ENCODE measurements around the gene EEF1AKMT4. TPM values are rescaled to one million over a fixed set of nuclear protein-coding genes. Genes with fewer than 3 reads are reported as not detected.

EEF1AKMT4 gene
- total and polyA plus RNA-seq, 4 donors = 2.1 to 13.9 (median 10.8) TPM

GRCh38 chr3:184283681-184284080 lies 34.2 kb downstream of the EEF1AKMT4 start (continued):
- no peak for TF ChIP-seq REST (IDR thresholded peaks at IDR 0.05)
- no peak for TF ChIP-seq HNF4G (IDR thresholded peaks at IDR 0.05)

- TF ChIP-seq RAD21 (IDR thresholded peaks at IDR 0.05) (peak; percentile 73 to 81), TAF1 (conservative IDR thresholded peaks at IDR 0.05) (no peak), REST (IDR thresholded peaks at IDR 0.05) (no peak), EGR1 (IDR thresholded peaks at IDR 0.05; ENCODE audit: low read depth in 2 of 2) (no peak), FOXA2 (IDR thresholded peaks at IDR 0.05) (no peak), CTCF (IDR thresholded peaks at IDR 0.05; ENCODE audit: low read depth, low read length, missing input control) (peak; percentile 42)
- TF ChIP-seq, protein P1, sequence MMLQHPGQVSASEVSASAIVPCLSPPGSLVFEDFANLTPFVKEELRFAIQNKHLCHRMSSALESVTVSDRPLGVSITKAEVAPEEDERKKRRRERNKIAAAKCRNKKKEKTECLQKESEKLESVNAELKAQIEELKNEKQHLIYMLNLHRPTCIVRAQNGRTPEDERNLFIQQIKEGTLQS (IDR thresholded peaks at IDR 0.05) = no peak
- WGBS = 22% methylated on average over 4 of the region's 4 CpGs
- Histone ChIP-seq H3K27ac (ENCODE audit: low read depth in 1 of 2, low read length in 2 of 2) (no peak overlapping the region), H3K27me3 (ENCODE audit: control insufficient read depth in 4 of 4, insufficient read depth in 4 of 4, low read length in 3 of 4) (no peaks in the 10 kb centered on the region), H3K4me1 (ENCODE audit: control insufficient read depth in 4 of 4, insufficient read depth in 4 of 4, low read length in 3 of 4) (no peaks in the 10 kb centered on the region), H3K4me3 (ENCODE audit: low read depth in 1 of 3, low read length in 3 of 3) (no peak overlapping the region), H3K9ac (ENCODE audit: low read depth in 1 of 2, low read length in 2 of 2) (no peak overlapping the region), H3K36me3 (ENCODE audit: control insufficient read depth in 4 of 4, insufficient read depth in 3 of 4, low read depth in 1 of 4, low read length in 3 of 4) (no peaks in the 10 kb centered on the region), H3K9me3 (ENCODE audit: control insufficient read depth in 4 of 4, low read length in 3 of 4) (no peaks in the 10 kb centered on the region)
- DNase-seq (ENCODE audit: low spot score) = no peak
These were observed 35.2 kb downstream of the EEF1AKMT4 start for GRCh38 chr3:184284696-184285095.

DNA sequence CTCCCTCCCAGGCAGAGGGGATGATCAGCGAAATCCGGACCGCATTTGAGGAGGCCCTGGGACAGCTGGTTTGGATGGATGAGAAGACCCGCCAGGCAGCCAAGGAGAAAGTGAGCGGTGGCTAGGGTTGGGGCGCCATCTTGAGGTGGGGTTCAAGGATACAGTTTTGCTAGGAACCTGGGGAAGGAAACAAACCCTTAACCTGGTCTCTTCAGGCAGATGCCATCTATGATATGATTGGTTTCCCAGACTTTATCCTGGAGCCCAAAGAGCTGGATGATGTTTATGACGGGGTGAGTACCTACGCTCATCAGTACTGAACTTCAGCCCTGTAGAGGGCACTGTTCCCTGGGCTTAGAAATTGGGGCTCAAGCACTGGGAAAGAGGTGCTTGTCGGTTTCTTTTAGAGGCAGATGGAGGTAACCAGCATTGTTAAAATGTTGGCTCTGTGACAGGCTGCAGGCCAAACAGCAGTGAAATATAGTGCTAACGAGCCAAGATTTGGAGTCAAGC lies 40.0 kb downstream of the EEF1AKMT4 start:
- Histone ChIP-seq H3K27me3 (ENCODE audit: control insufficient read depth in 4 of 4, insufficient read depth in 4 of 4, low read length in 3 of 4) (no peaks in the 10 kb centered on the region), H3K4me3 (ENCODE audit: low read depth in 1 of 3, low read length in 3 of 3) (no peak overlapping the region), H3K4me1 (ENCODE audit: control insufficient read depth in 4 of 4, insufficient read depth in 4 of 4, low read length in 3 of 4) (no peaks in the 10 kb centered on the region), H3K27ac (ENCODE audit: low read depth in 1 of 2, low read length in 2 of 2) (no peak overlapping the region), H3K36me3 (ENCODE audit: control insufficient read depth in 4 of 4, insufficient read depth in 3 of 4, low read depth in 1 of 4, low read length in 3 of 4) (no peaks in the 10 kb centered on the region), H3K9me3 (ENCODE audit: control insufficient read depth in 4 of 4, low read length in 3 of 4) (no peaks in the 10 kb centered on the region), H3K9ac (ENCODE audit: low read depth in 1 of 2, low read length in 2 of 2) (no peak overlapping the region)
- WGBS = 11% methylated on average over 10 of the region's 10 CpGs
- peak; percentile 67 for DNase-seq (ENCODE audit: low spot score)
- peak; percentile 46 for TF ChIP-seq CTCF (IDR thresholded peaks at IDR 0.05; ENCODE audit: low read depth, low read length, missing input control)
- peak; percentile 85 to 88 for TF ChIP-seq RAD21 (IDR thresholded peaks at IDR 0.05)
- TF ChIP-seq RXRA (IDR thresholded peaks at IDR 0.05) = no peak
- peak in 1 of 2 donors; percentile 18 for TF ChIP-seq HNF4A (conservative IDR thresholded peaks at IDR 0.05)
